ENCODE data around the gene PRDM11. TPM values are rescaled to one million over a fixed set of nuclear protein-coding genes. Genes with fewer than 3 reads are reported as not detected.
A peak's percentile ranks its signal among the peaks of the same experiment; 100 is the strongest.

The PRDM11 gene
- total RNA-seq, 1 donor from 2014 or later: 60.2 TPM

GRCh38 chr11:45282081-45282480, 135.6 kb downstream of the PRDM11 start:
- H3K36me3 Mint-ChIP-seq: no peaks in the 10 kb centered on the region
- H3K4me1 Mint-ChIP-seq: peaks cover 20% of the 10 kb centered on the region
- H3K27me3 Mint-ChIP-seq (ENCODE audit: low read depth): peaks cover 45% of the 10 kb centered on the region
- H3K27ac Mint-ChIP-seq: peak overlapping the region; percentile 48
- peaks cover 16% of the 10 kb centered on the region for H3K9me3 Mint-ChIP-seq
- no peak for DNase-seq (ENCODE audit: low spot score in 2 of 2, unreplicated experiment in 2 of 2)
- H3K4me3 Mint-ChIP-seq: no peak overlapping the region
- no peak for TF ChIP-seq CTCF (IDR thresholded peaks at IDR 0.05; ENCODE audit: unreplicated experiment)

Other genes starting within 250 kb of the PRDM11 start
- 71.0 to 81.0 TPM (median 73.1 TPM) in 3 replicates for gene TP53I11, start 195.8 kb upstream of the PRDM11 start, total RNA-seq
- gene SYT13, start 139.7 kb downstream of the PRDM11 start, total RNA-seq: 6.8 to 9.0 TPM (median 8.1 TPM) in 3 replicates